Gastrocnemius medialis (tissue), 4 donors: ENCODE measurements around the gene MXRA8. TPM values are rescaled to one million over a fixed set of nuclear protein-coding genes. Genes with fewer than 3 reads are reported as not detected.

ENCODE experiments used
- ATAC-seq, 2 donors: fragments of 150-250 bp; one replicate each; pipeline ENCODE4 v1.9.1; 2016
- DNase-seq, 2 donors: peaks; one replicate each; pipeline ENCODE4 v3.0.0-alpha.2; 2019
- H3K27ac ChIP-seq, 4 donors: fragments of 200-600 bp; sonication (generic); 1 replicate in 1 of 4; 2 replicates in 3 of 4; pipeline ENCODE4 v1.5.1; 2016 to 2018; ENCODE audit warnings: mild to moderate bottlenecking in 2 of 4, moderate library complexity in 1 of 4
- H3K27me3 ChIP-seq, 3 donors: fragments of 200-600 bp; sonication (generic) in 2 of 3; 1 replicate in 1 of 3; 2 replicates in 2 of 3; pipeline versions ENCODE4 v1.5.1 to v1.6.0; 2016 to 2019; ENCODE audit warnings: mild to moderate bottlenecking in 1 of 3, moderate library complexity in 1 of 3
- H3K36me3 ChIP-seq, 2 donors: fragments of 200-600 bp; sonication (generic) in 1 of 2; one replicate each; pipeline ENCODE4 v1.5.1; 2017 to 2018
- H3K4me1 ChIP-seq, 2 donors: fragments of 200-600 bp; sonication (generic) in 1 of 2; one replicate each; pipeline ENCODE4 v1.5.1; 2016 to 2017; ENCODE audit warnings: mild to moderate bottlenecking in 2 of 2
- H3K4me3 ChIP-seq, 4 donors: fragments of 200-600 bp; sonication (generic) in 3 of 4; 1 replicate in 1 of 4; 2 replicates in 3 of 4; pipeline ENCODE4 v1.5.1; 2016 to 2019; ENCODE audit warnings: mild to moderate bottlenecking in 2 of 4
- H3K9me3 ChIP-seq, 3 donors: fragments of 200-600 bp; sonication (generic) in 2 of 3; 1 replicate in 1 of 3; 2 replicates in 2 of 3; pipeline ENCODE4 v1.5.1; 2016 to 2019
- CTCF ChIP-seq, 5 experiments: fragments of 450-650 bp in 3 of 5; fragments of 200-600 bp in 2 of 5; sonication (generic) in 2 of 5; IDR thresholded peaks in 4 of 5; conservative IDR thresholded peaks in 1 of 5; 1 replicate in 4 of 5; 2 replicates in 1 of 5; pipeline ENCODE4 v1.5.1; 2016 to 2019; ENCODE audit warnings: antibody characterized with exemption in 5 of 5, mild to moderate bottlenecking in 3 of 5, moderate library complexity in 3 of 5
- POLR2A ChIP-seq, 2 donors: fragments of 450-650 bp; IDR thresholded peaks; one replicate each; pipeline ENCODE4 v1.6.1; 2017; ENCODE audit warnings: antibody characterized with exemption in 2 of 2, mild to moderate bottlenecking in 2 of 2, moderate library complexity in 2 of 2
- in situ Hi-C, 4 donors: fragments of 200-750 bp; cut with MboI; loops; one replicate each; pipeline versions ENCODE4 v1.15.0 to v1.8.0; 2017; ENCODE audit warnings: low sequenced_read_pairs in 4 of 4
- intact Hi-C: fragments of 100-400 bp; cut with DNase I; formaldehyde crosslinking; loops from one replicate; pipeline ENCODE4 v1.15.1; 2023; ENCODE audit warnings: low total_unique reads
- total RNA-seq, 4 donors: library from RNA; depleted of rRNA; stranded (reverse); fragments of >200 nt; gene quantifications; one replicate each; pipeline versions ENCODE4 v1.1.0 to v1.2.3, GENCODE V29; 2016

Gene MXRA8
- total RNA-seq, 4 donors from 2014 or later = 13.9 to 41.9 (median 34.2) TPM

- Histone ChIP-seq H3K4me3 (peak overlapping the region; percentile 10 to 74 (median 58)), H3K27ac (peak overlapping the region; percentile 96 to 99 (median 98)), H3K36me3 (peaks cover 0 to 9% of the 10 kb centered on the region in 2 donors), H3K4me1 (peaks cover 53 to 67% of the 10 kb centered on the region in 2 donors), H3K27me3 (no peaks in the 10 kb centered on the region), H3K9me3 (no peaks in the 10 kb centered on the region)
- intact Hi-C loops = loop anchor here (5.0 kb wide), 2 partner anchors 161 to 364 kb away; partner anchors contain the start of gene PERM1
- in situ Hi-C loops = no loop called here
- no peak for ATAC-seq
- no peak for TF ChIP-seq CTCF (IDR thresholded peaks at IDR 0.05 in 4 of 5, conservative IDR thresholded peaks at IDR 0.05 in 1 of 5)
- DNase-seq = no peak
Observed at GRCh38 chr1:1345860-1346500, 12.4 kb downstream of the MXRA8 start.

- Histone ChIP-seq H3K9me3 (no peaks in the 10 kb centered on the region), H3K36me3 (peaks cover 0 to 13% of the 10 kb centered on the region in 2 donors), H3K4me1 (peaks cover 53 to 67% of the 10 kb centered on the region in 2 donors), H3K27me3 (no peaks in the 10 kb centered on the region), H3K4me3 (peak overlapping the region; percentile 10 to 74 (median 58)), H3K27ac (peak overlapping the region; percentile 96 to 99 (median 98))
- DNase-seq = no peak
- in situ Hi-C loops = no loop called here
- TF ChIP-seq CTCF (IDR thresholded peaks at IDR 0.05 in 4 of 5, conservative IDR thresholded peaks at IDR 0.05 in 1 of 5) = no peak
- no peak for TF ChIP-seq POLR2A (IDR thresholded peaks at IDR 0.05)
- no peak for ATAC-seq
- intact Hi-C loops = loop anchor here (5.0 kb wide), 2 partner anchors 162 to 363 kb away; partner anchors contain the start of gene PERM1
Observed at GRCh38 chr1:1345384-1345783, 13.0 kb downstream of the MXRA8 start.

- H3K4me3 ChIP-seq = peak overlapping the region; percentile 14 to 59 (median 36)
- peak; percentile 0 to 57 (median 35) for TF ChIP-seq CTCF (IDR thresholded peaks at IDR 0.05 in 4 of 5, conservative IDR thresholded peaks at IDR 0.05 in 1 of 5)
- TF ChIP-seq POLR2A (IDR thresholded peaks at IDR 0.05) = peak; percentile 20 to 66
- DNase-seq (peak; percentile 87 to 92), ATAC-seq (peak; percentile 27 to 35)
- peak overlapping the region; percentile 96 to 99 (median 98) for H3K27ac ChIP-seq
- intact Hi-C loops = loop anchor here (1.0 to 5.0 kb wide), 3 partner anchors 37 to 363 kb away; partner anchors contain the start of genes PERM1 and PUSL1
- peaks cover 53 to 67% of the 10 kb centered on the region in 2 donors for H3K4me1 ChIP-seq
- H3K27me3 ChIP-seq = no peaks in the 10 kb centered on the region
- H3K9me3 ChIP-seq = no peaks in the 10 kb centered on the region
- in situ Hi-C loops = no loop called here
- peaks cover 0 to 19% of the 10 kb centered on the region in 2 donors for H3K36me3 ChIP-seq
Observed at GRCh38 chr1:1344655-1345361, 13.5 kb downstream of the MXRA8 start.

- peaks cover 0 to 28% of the 10 kb centered on the region in 2 donors for H3K36me3 ChIP-seq
- peak in 1 of 2 donors; percentile 8 for TF ChIP-seq POLR2A (IDR thresholded peaks at IDR 0.05)
- TF ChIP-seq CTCF (IDR thresholded peaks at IDR 0.05 in 4 of 5, conservative IDR thresholded peaks at IDR 0.05 in 1 of 5) = no peak
- in situ Hi-C loops (no loop called here), intact Hi-C loops (loop anchor here (1.0 kb wide), 1 partner anchor 36 kb away; the partner anchor contains the start of gene PUSL1)
- ATAC-seq (peak; percentile 45 to 49), DNase-seq (peak; percentile 83 to 93)
- no peaks in the 10 kb centered on the region for H3K27me3 ChIP-seq
- H3K9me3 ChIP-seq = no peaks in the 10 kb centered on the region
- peaks cover 53 to 67% of the 10 kb centered on the region in 2 donors for H3K4me1 ChIP-seq
- H3K4me3 ChIP-seq = peak overlapping the region; percentile 14 to 52 (median 18)
- H3K27ac ChIP-seq = peak overlapping the region; percentile 96 to 99 (median 98)
Observed at GRCh38 chr1:1343811-1344421, 14.4 kb downstream of the MXRA8 start.
